GM19240 (cell line): ENCODE measurements around the gene HDAC1.
"Not testable (repeated sequence)": the region's sequence is repeated elsewhere in the genome, so short reads cannot be mapped to it uniquely, and the experiment has no call there.

Experiments
- DNase-seq: peaks from one replicate; pipeline ENCODE4 v3.0.0; 2011; ENCODE audit warnings: low spot score; ENCODE audit not compliant: insufficient read length

HDAC1 gene

GRCh38 chr1:32345289-32345827 lies 53.5 kb downstream of the HDAC1 start:
- DNase-seq: no peak

- no peak for DNase-seq
Observed at GRCh38 chr1:32346532-32347157, 54.8 kb downstream of the HDAC1 start.

GRCh38 chr1:32349211-32349708 lies 57.4 kb downstream of the HDAC1 start:
- no peak for DNase-seq

GRCh38 chr1:32350785-32351398 lies 59.0 kb downstream of the HDAC1 start:
- DNase-seq: peak; percentile 59

GRCh38 chr1:32351399-32352238 lies 59.7 kb downstream of the HDAC1 start:
- DNase-seq: peak; percentile 88

GRCh38 chr1:32352239-32352745 lies 60.4 kb downstream of the HDAC1 start:
- DNase-seq: no peak

GRCh38 chr1:32352831-32353383 lies 61.0 kb downstream of the HDAC1 start:
- DNase-seq: no peak

- DNase-seq: no peak
Observed at GRCh38 chr1:32353431-32353830, 61.5 kb downstream of the HDAC1 start.

- DNase-seq: no peak
Observed at GRCh38 chr1:32353886-32354570, 62.1 kb downstream of the HDAC1 start.

GRCh38 chr1:32355778-32356177 lies 63.9 kb downstream of the HDAC1 start:
- DNase-seq: not testable (repeated sequence)

- DNase-seq: no peak
Observed at GRCh38 chr1:32356478-32356877, 64.6 kb downstream of the HDAC1 start.

- DNase-seq: no peak
Observed at GRCh38 chr1:32357614-32358013, 65.7 kb downstream of the HDAC1 start.

- DNase-seq: no peak
Observed at GRCh38 chr1:32358435-32358834, 66.6 kb downstream of the HDAC1 start.

- DNase-seq: no peak
Observed at GRCh38 chr1:32361308-32361673, 69.4 kb downstream of the HDAC1 start.

- DNase-seq: no peak
Observed at GRCh38 chr1:32361674-32362473, 70.0 kb downstream of the HDAC1 start.

GRCh38 chr1:32362474-32363313 lies 70.8 kb downstream of the HDAC1 start, which contains the start of the genes FAM229A and TSSK3:
FAM229A (minus strand) TSS chr1:32362485; CDS start chr1:32362091, 394 bp downstream.
TSSK3 (plus strand) TSS chr1:32362539; CDS start chr1:32362702, 163 bp downstream.
- DNase-seq: no peak

- DNase-seq: no peak
Observed at GRCh38 chr1:32363713-32364112, 71.8 kb downstream of the HDAC1 start.

- DNase-seq: no peak
Observed at GRCh38 chr1:32364836-32365235, 73.0 kb downstream of the HDAC1 start.

- no peak for DNase-seq
Observed at GRCh38 chr1:32365445-32365844, 73.6 kb downstream of the HDAC1 start.
